CD14-positive monocyte (primary cell): Measurements from ENCODE around the gene KIF25. TPM values are rescaled to one million over a fixed set of nuclear protein-coding genes. Genes with fewer than 3 reads are reported as not detected.

Experiments used
- DNase-seq, 3 donors: peaks; one replicate each; pipeline ENCODE4 v3.0.0-alpha.2; 2011 to 2022
- H2AFZ ChIP-seq: 2 replicates; pipeline ENCODE4 v1.6.0; 2012; ENCODE audit warnings: mild to moderate bottlenecking, low read depth, low read length, inconsistent platforms; ENCODE audit not compliant: insufficient read depth, poor library complexity, severe bottlenecking
- H3K27ac ChIP-seq, 2 donors: 1 replicate in 1 of 2; 2 replicates in 1 of 2; pipeline ENCODE4 v1.5.1; 2012 to 2013; ENCODE audit warnings: low read length in 2 of 2, control low read depth in 1 of 2, inconsistent platforms in 1 of 2, low read depth in 1 of 2, mild to moderate bottlenecking in 1 of 2
- H3K27me3 ChIP-seq, 2 donors: one replicate each; pipeline versions ENCODE4 v1.6.0 to v1.6.1; 2011 to 2013; ENCODE audit warnings: low read length in 2 of 2; ENCODE audit not compliant: control insufficient read depth in 2 of 2, insufficient read depth in 2 of 2
- H3K36me3 ChIP-seq, 2 donors: replicated peaks in 1 of 2; 1 replicate in 1 of 2; 2 replicates in 1 of 2; pipeline versions ENCODE4 v1.5.1 to v1.6.1; 2012 to 2013; ENCODE audit warnings: low read length in 2 of 2, control low read depth in 1 of 2, inconsistent platforms in 1 of 2, mild to moderate bottlenecking in 1 of 2; ENCODE audit not compliant: insufficient read depth in 2 of 2, control insufficient read depth in 1 of 2
- H3K4me1 ChIP-seq, 2 donors: 1 replicate in 1 of 2; 2 replicates in 1 of 2; pipeline versions ENCODE4 v1.5.1 to v1.6.1; 2012 to 2013; ENCODE audit warnings: low read length in 2 of 2, control low read depth in 1 of 2, inconsistent platforms in 1 of 2, mild to moderate bottlenecking in 1 of 2, moderate library complexity in 1 of 2; ENCODE audit not compliant: insufficient read depth in 2 of 2, control insufficient read depth in 1 of 2
- H3K4me2 ChIP-seq: replicated peaks from 2 replicates; pipeline ENCODE3; 2012; ENCODE audit warnings: low read length, moderate library complexity, mild to moderate bottlenecking; ENCODE audit not compliant: poor library complexity, severe bottlenecking; ENCODE audit errors: extremely low read depth
- H3K4me3 ChIP-seq, 3 experiments: fragments of 200-600 bp in 1 of 3; sonication (generic) in 1 of 3; replicated peaks in 1 of 3; 1 replicate in 2 of 3; 2 replicates in 1 of 3; pipeline ENCODE4 v1.5.1; 2011 to 2013; ENCODE audit warnings: low read length in 3 of 3, mild to moderate bottlenecking in 3 of 3, control low read depth in 2 of 3, low read depth in 2 of 3, inconsistent platforms in 1 of 3, moderate library complexity in 1 of 3
- H3K79me2 ChIP-seq: 2 replicates; pipeline ENCODE4 v1.6.0; 2012; ENCODE audit warnings: mild to moderate bottlenecking, control low read depth, inconsistent platforms, low read length, moderate library complexity; ENCODE audit not compliant: insufficient read depth
- H3K9ac ChIP-seq: 2 replicates; pipeline ENCODE4 v1.6.0; 2017; ENCODE audit warnings: low read length, mild to moderate bottlenecking; ENCODE audit not compliant: insufficient read depth, poor library complexity, severe bottlenecking
- H3K9me3 ChIP-seq, 2 donors: replicated peaks in 1 of 2; 1 replicate in 1 of 2; 2 replicates in 1 of 2; pipeline versions ENCODE4 v1.5.1 to v1.6.1; 2012 to 2013; ENCODE audit warnings: low read length in 2 of 2, control low read depth in 1 of 2; ENCODE audit not compliant: control insufficient read depth in 1 of 2, insufficient read depth in 1 of 2
- H4K20me1 ChIP-seq: 2 replicates; pipeline ENCODE4 v1.6.0; 2012; ENCODE audit warnings: mild to moderate bottlenecking, low read length, control low read depth, moderate library complexity; ENCODE audit not compliant: insufficient read depth
- H3K27ac Mint-ChIP-seq, 7 donors: one replicate each; pipeline ENCODE4 v1.8.0; 2020; ENCODE audit warnings: mild to moderate bottlenecking in 7 of 7, mixed read lengths in 7 of 7, moderate library complexity in 6 of 7, inconsistent platforms in 2 of 7
- H3K27me3 Mint-ChIP-seq, 3 donors: one replicate each; pipeline ENCODE4 v1.8.0; 2021 to 2022; ENCODE audit warnings: low read depth in 3 of 3, mild to moderate bottlenecking in 3 of 3, mixed read lengths in 3 of 3, moderate library complexity in 3 of 3, inconsistent platforms in 1 of 3
- H3K36me3 Mint-ChIP-seq, 2 donors: one replicate each; pipeline ENCODE4 v1.8.0; 2020; ENCODE audit warnings: mixed read lengths in 2 of 2, inconsistent platforms in 1 of 2, mild to moderate bottlenecking in 1 of 2
- H3K4me1 Mint-ChIP-seq: one replicate; pipeline ENCODE4 v1.8.0; 2020; ENCODE audit warnings: mild to moderate bottlenecking, mixed read lengths
- H3K4me3 Mint-ChIP-seq, 2 donors: one replicate each; pipeline ENCODE4 v1.8.0; 2020; ENCODE audit warnings: mild to moderate bottlenecking in 2 of 2, mixed read lengths in 2 of 2, moderate library complexity in 1 of 2
- H3K9me3 Mint-ChIP-seq, 7 donors: one replicate each; pipeline ENCODE4 v1.8.0; 2020 to 2022; ENCODE audit warnings: mixed read lengths in 7 of 7, mild to moderate bottlenecking in 6 of 7, moderate library complexity in 6 of 7, inconsistent platforms in 2 of 7
- CTCF ChIP-seq: fragments of 200-600 bp; IDR thresholded peaks from one replicate; pipeline ENCODE4 v1.8.0; 2022; ENCODE audit warnings: antibody characterized with exemption, mild to moderate bottlenecking
- WGBS: methylation state at CpG from one replicate; pipeline ENCODE4 v1.1.5; 2013; ENCODE audit warnings: missing lambda C conversion rate; ENCODE audit not compliant: insufficient coverage; 5-methylcytosine and 5-hydroxymethylcytosine counted together
- intact Hi-C, 2 donors: fragments of 100-400 bp; cut with micrococcal nuclease; formaldehyde crosslinking; loops; one replicate each; pipeline versions ENCODE4 v1.15.0 to v1.15.1; 2023
- polyA plus RNA-seq, 3 donors: library from polyadenylated mRNA; depleted of rRNA in 1 of 3; unstranded in 2 of 3; stranded (reverse) in 1 of 3; fragments of 300-500 nt in 2 of 3; fragments of >200 nt in 1 of 3; fragmentation: Illumina TruSeq in 2 of 3; gene quantifications; 1 replicate in 2 of 3; 2 replicates in 1 of 3; pipeline ENCODE4 v1.2.3, GENCODE V29; 2012 to 2021

KIF25 gene
- polyA plus RNA-seq, 3 donors: not detected

GRCh38 chr6:167962711-167963110 lies 34.8 kb upstream of the KIF25 start:
- no peak overlapping the region for H3K4me2 ChIP-seq
- H4K20me1 ChIP-seq: no peaks in the 10 kb centered on the region
- no peak overlapping the region for H3K27ac Mint-ChIP-seq
- peaks cover 0 to 3% (median 1%) of the 10 kb centered on the region in 3 donors for H3K27me3 Mint-ChIP-seq
- no peak overlapping the region for H2AFZ ChIP-seq
- no peak overlapping the region for H3K4me3 Mint-ChIP-seq
- intact Hi-C loops: no loop called here
- TF ChIP-seq CTCF: no peak
- no peaks in the 10 kb centered on the region for H3K4me1 ChIP-seq
- H3K79me2 ChIP-seq: no peaks in the 10 kb centered on the region
- H3K4me1 Mint-ChIP-seq: no peaks in the 10 kb centered on the region
- H3K9me3 ChIP-seq: no peaks in the 10 kb centered on the region
- H3K9me3 Mint-ChIP-seq: peaks cover 0 to 7% (median 2%) of the 10 kb centered on the region in 7 donors
- WGBS: 100% methylated on average over 3 of the region's 5 CpGs
- H3K4me3 ChIP-seq: no peak overlapping the region
- H3K27ac ChIP-seq: no peak overlapping the region
- no peaks in the 10 kb centered on the region for H3K27me3 ChIP-seq
- no peaks in the 10 kb centered on the region for H3K36me3 Mint-ChIP-seq
- no peak for DNase-seq
- H3K9ac ChIP-seq: no peak overlapping the region
- no peaks in the 10 kb centered on the region for H3K36me3 ChIP-seq

- no peak overlapping the region for H3K27ac ChIP-seq
- H3K9ac ChIP-seq: no peak overlapping the region
- H3K4me1 ChIP-seq: no peaks in the 10 kb centered on the region
- H3K4me2 ChIP-seq: no peak overlapping the region
- no peaks in the 10 kb centered on the region for H3K36me3 Mint-ChIP-seq
- intact Hi-C loops: no loop called here
- no peaks in the 10 kb centered on the region for H3K36me3 ChIP-seq
- H3K4me1 Mint-ChIP-seq: no peaks in the 10 kb centered on the region
- H3K79me2 ChIP-seq: no peaks in the 10 kb centered on the region
- H2AFZ ChIP-seq: no peak overlapping the region
- H3K9me3 ChIP-seq: no peaks in the 10 kb centered on the region
- WGBS: 100% methylated on average over 5 of the region's 8 CpGs
- no peak overlapping the region for H3K27ac Mint-ChIP-seq
- H3K4me3 Mint-ChIP-seq: no peak overlapping the region
- no peak for DNase-seq
- no peak for TF ChIP-seq CTCF
- H3K27me3 ChIP-seq: no peaks in the 10 kb centered on the region
- H3K4me3 ChIP-seq: no peak overlapping the region
- H3K27me3 Mint-ChIP-seq: peaks cover 0 to 3% (median 1%) of the 10 kb centered on the region in 3 donors
- no peaks in the 10 kb centered on the region for H4K20me1 ChIP-seq
- H3K9me3 Mint-ChIP-seq: peaks cover 0 to 6% (median 2%) of the 10 kb centered on the region in 7 donors
Measured at GRCh38 chr6:167963589-167964057, 33.8 kb upstream of the KIF25 start.
